Activated CD4-positive, alpha-beta T cell treated with anti-CD3 and anti-CD28 coated beads, Interleukin-10, Interleukin-2, amounts not matched to agents 100 ng/mL and 50 ng/mL, durations not matched to agents 16 hours and 8 hours (primary cell): ENCODE data around the gene MINPP1.
"Not testable (repeated sequence)": the region's sequence is repeated elsewhere in the genome, so short reads cannot be mapped to it uniquely, and the experiment has no call there.

Source experiments
- DNase-seq: peaks from one replicate; pipeline ENCODE4 v3.0.0-alpha.2; 2020

MINPP1 gene, protein sequence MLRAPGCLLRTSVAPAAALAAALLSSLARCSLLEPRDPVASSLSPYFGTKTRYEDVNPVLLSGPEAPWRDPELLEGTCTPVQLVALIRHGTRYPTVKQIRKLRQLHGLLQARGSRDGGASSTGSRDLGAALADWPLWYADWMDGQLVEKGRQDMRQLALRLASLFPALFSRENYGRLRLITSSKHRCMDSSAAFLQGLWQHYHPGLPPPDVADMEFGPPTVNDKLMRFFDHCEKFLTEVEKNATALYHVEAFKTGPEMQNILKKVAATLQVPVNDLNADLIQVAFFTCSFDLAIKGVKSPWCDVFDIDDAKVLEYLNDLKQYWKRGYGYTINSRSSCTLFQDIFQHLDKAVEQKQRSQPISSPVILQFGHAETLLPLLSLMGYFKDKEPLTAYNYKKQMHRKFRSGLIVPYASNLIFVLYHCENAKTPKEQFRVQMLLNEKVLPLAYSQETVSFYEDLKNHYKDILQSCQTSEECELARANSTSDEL

GRCh38 chr10:87504640-87505365, at the start of gene MINPP1:
Gene MINPP1 (plus strand): TSS chr10:87504893. CDS start chr10:87504916, 23 bp downstream.
- peak; percentile 89 for DNase-seq

DNA sequence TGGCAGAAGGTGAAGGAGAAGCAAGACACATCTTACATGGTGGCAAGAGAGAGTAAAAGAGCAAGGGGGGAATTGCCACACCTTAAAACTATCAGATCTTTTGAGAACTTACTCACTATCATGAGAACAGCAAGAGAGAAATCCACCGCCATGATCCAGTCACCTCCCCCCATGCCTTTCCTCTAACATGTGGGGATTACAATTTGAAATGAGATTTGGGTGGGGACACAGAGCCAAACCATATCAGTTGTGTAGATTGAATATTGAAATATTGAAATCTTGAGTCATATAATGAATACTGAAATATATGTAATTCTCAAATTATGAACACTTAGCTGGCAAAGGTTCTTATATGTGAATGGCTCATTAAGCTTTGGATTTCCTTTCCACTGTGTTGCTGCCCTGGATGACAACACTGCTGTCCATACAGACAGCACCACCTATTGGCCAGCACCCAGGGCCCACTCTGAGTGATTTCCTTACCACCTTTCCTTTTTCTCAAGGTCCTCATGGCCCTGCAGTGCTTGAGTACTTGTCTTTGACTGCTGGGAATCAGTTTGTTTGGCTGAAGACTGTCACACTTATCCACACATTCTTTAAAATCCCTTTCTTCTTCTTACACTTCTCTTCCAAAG, 48.0 kb upstream of the MINPP1 start:
- not testable (repeated sequence) for DNase-seq

- not testable (repeated sequence) for DNase-seq
Measured at GRCh38 chr10:87461751-87462150, 42.9 kb upstream of the MINPP1 start.

- not testable (repeated sequence) for DNase-seq
Measured at GRCh38 chr10:87466849-87467248, 37.8 kb upstream of the MINPP1 start.

DNA sequence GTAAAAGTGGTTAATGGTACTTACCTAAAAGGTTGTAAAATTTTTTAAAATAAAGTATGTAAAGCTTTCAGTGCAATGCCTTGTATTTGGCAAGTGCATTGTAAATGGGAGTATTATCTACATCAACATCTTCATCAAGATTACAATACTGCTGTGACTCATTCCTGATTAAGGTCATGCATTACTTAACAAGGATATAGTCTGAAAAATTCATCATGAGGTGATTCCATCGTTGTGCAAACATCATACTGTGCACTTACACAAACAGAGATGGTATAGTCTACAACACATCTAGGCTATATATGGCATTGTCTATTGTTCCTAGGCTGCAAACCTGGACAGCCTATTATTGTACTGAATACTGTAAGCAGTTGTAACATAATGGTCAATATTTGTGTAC, 16.0 kb upstream of the MINPP1 start:
- DNase-seq, result not testable (repeated sequence)

- not testable (repeated sequence) for DNase-seq
Measured at GRCh38 chr10:87490285-87490684, 14.4 kb upstream of the MINPP1 start.

DNA sequence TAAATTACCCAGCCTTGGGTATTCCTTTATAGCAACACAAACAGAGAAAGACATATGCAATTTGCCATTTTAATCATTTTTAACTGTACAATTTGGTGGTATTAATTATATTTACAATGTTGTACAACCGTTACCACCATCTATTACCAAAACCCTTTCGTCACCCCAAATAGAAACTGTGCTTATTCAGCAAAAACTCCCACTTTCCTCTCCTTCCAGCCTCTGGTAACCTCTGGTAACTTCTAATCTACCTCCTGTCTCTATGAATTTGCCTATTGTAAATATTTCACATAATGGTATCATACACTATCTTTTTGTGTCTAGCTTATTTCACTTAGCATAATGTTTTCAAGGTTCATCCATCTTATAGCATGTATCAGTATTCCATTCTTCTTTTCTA, 12.2 kb upstream of the MINPP1 start:
- not testable (repeated sequence) for DNase-seq

DNA sequence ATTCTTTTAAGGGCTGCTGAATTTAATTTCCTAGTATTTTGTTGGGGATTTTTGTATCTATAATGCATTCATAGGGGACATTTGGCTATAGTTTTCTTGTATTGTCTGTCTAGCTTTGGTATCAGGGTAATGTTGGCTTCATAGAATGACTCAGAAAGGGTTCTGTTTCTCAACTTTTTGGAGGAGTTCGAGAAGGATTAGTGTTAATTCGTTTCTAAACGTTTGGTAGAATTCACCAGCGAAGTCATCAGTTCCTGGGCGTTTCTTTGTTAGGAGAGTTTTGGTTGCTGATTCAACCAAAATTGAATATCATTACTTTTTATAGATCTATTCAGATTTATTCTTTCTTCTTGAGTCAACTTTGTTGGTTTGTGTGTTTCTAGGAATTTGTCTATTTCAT, 9.2 kb upstream of the MINPP1 start:
- not testable (repeated sequence) for DNase-seq

DNA sequence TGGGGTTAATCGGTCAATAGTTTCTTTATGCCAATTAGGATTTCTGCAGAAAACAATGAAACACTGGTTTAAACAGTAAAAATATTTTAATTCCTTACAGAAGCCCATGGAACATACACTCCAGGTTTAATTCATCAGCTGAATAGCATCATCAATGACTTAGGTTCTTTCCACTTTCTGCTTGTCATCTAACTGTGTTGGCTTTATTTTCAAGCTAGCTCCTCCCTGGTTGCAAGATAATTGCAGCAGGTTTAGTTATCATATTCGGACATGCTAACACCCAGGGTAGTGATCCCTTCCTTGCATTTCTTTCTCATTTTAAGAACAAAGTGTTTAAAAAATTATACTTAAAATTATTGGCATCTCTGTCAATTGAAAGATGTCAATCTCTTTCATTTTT, 7.3 kb upstream of the MINPP1 start:
- not testable (repeated sequence) for DNase-seq

DNA sequence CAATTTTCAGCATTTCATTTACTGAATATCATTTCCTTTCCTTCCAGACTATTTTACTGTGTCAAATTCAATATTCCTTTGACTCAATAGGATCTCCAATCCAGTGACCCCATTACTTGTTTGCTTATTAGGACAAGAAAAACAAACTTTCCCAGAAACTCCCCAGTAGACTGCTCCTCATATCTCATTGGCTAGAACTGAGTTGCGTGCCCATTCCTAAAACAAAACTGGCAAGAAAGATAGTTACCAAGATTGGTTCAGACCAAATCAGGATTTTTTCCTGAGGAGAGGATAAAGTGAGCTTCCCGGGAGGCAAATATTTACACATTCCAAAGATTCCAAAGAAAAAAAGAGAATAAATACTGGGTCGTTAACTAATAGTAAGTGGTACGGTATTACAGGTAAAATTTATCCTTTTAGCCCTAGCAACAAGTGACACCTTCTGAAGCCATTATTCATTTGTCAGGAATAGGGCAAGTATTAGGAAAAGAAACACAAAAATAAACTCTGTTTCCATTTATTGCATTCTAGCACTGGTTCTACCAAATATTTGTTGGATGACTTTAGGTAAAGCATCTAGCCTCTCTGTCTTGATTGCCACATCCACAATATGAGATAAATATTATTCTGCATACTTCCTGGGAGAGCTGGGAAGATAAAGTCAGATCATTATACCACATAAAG, 6.4 kb upstream of the MINPP1 start:
- not testable (repeated sequence) for DNase-seq

DNA sequence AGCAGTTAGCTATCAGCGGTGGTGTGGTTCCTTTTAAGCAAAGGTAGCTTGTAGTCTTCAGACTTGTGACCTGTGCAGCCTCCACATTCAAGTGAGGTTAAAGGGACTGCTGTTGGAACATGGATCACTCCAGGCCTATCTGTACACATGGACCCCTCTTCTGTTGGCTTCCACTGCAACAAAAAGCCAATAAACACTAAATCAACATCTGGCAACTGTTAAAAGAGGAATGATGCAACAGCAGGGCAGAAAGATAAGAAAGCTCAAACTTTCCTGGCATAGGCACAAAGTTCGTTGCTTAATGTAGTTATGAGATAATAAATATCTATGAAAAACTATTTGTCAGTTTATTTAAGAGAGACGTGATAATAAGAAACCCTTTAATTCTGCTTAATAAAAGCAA, 4.0 kb upstream of the MINPP1 start:
- no peak for DNase-seq

- no peak for DNase-seq
Measured at GRCh38 chr10:87503401-87503800, 1.3 kb upstream of the MINPP1 start.

GRCh38 chr10:87503886-87504285, 807 bp upstream of the MINPP1 start:
- DNase-seq, result no peak

GRCh38 chr10:87504307-87504639, 420 bp upstream of the MINPP1 start:
- no peak for DNase-seq

- peak; percentile 64 for DNase-seq
Measured at GRCh38 chr10:87505366-87506111, 846 bp downstream of the MINPP1 start.

- DNase-seq, result no peak
Measured at GRCh38 chr10:87506956-87507355, 2.3 kb downstream of the MINPP1 start.

DNA sequence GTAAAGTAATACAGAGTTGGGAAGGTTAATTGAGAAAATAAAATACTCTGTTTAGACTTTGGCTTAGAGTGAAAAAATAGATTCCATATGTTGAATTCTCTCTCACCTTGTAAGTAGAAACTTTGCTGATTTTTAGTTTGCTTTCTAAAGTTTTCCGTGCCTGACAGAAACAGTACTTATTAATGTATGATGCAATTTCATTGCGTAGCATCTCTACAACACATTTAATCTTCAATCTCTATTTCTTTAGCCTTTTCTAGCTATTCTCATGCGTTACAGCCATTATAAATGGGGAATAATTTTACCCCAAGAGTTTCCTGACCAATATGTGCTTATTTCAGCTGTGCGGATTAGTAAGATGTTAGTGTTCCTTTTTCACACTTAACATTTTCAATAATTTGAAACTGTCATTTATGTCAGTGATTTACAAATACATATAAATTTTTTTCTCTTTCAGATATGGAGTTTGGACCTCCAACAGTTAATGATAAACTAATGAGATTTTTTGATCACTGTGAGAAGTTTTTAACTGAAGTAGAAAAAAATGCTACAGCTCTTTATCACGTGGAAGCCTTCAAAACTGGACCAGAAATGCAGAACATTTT, 3.3 kb downstream of the MINPP1 start:
- no peak for DNase-seq

DNA sequence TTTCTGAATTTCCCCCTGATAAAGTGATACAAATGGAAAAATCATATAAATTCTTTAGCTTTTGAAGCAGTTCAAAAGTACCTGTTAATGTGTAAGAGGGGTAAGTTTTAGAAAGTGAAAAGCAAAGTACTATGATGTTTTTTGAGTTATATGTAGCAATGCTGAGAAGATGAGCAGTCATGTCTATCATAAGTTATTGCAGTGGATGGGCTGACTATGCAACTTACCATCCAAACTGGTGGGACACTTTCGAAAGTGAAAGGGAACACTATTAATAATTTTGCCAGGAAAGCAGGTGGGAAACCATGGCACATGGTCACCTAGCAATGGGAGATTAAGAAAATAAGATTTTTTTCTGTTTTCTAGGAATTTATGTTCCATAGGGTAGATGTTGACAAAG, 4.1 kb downstream of the MINPP1 start:
- DNase-seq, result no peak

DNA sequence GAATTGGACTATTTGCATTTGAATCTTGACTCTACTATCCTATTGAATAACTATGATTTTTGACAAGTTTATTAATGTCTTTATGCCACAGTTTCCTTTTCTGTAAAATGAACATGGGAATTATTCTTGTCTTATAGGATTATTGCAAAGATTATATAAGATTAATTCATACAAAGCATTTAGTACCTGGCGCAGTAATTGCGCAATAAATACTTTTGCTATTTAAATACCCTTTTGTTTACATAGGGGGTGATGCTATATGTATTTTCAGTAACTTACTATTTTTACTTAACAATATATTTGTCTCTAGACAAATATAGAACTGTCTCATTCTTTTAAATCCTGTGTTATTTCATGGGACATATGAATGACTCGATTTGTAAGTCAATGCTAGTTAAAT, 5.3 kb downstream of the MINPP1 start:
- no peak for DNase-seq

GRCh38 chr10:87511526-87511925, 6.8 kb downstream of the MINPP1 start:
- no peak for DNase-seq

- no peak for DNase-seq
Measured at GRCh38 chr10:87518937-87519336, 14.2 kb downstream of the MINPP1 start.

DNA sequence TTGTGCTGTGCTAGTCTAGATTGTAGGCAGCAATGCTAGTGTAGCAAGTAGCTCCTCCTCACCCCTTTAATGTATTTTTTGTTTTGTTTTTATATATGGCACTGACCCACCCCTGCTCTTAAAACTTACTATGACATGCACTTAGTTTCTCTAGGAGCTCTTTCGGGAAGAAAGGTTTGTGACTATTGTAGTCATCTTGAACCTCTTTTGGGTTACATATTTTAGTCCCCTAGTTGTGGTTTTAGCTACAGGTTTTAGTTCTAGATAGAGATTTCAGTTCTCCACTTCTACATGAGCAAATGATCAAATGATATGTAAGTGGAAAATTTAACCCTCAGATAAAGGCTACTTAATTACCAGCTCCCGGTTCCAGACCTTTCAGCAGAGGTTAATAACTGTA, 14.9 kb downstream of the MINPP1 start:
- peak; percentile 51 for DNase-seq
